Limb (tissue), 2 donors: Measurements from ENCODE around the gene GP1BB.

ENCODE experiments used
- DNase-seq, 2 donors: peaks; one replicate each; pipeline ENCODE4 v3.0.0-alpha.2; 2016; ENCODE audit errors: extremely low spot score in 2 of 2

The GP1BB gene

GRCh38 chr22:19741053-19741452 is 17.7 kb downstream of the GP1BB start:
- DNase-seq = no peak

DNA sequence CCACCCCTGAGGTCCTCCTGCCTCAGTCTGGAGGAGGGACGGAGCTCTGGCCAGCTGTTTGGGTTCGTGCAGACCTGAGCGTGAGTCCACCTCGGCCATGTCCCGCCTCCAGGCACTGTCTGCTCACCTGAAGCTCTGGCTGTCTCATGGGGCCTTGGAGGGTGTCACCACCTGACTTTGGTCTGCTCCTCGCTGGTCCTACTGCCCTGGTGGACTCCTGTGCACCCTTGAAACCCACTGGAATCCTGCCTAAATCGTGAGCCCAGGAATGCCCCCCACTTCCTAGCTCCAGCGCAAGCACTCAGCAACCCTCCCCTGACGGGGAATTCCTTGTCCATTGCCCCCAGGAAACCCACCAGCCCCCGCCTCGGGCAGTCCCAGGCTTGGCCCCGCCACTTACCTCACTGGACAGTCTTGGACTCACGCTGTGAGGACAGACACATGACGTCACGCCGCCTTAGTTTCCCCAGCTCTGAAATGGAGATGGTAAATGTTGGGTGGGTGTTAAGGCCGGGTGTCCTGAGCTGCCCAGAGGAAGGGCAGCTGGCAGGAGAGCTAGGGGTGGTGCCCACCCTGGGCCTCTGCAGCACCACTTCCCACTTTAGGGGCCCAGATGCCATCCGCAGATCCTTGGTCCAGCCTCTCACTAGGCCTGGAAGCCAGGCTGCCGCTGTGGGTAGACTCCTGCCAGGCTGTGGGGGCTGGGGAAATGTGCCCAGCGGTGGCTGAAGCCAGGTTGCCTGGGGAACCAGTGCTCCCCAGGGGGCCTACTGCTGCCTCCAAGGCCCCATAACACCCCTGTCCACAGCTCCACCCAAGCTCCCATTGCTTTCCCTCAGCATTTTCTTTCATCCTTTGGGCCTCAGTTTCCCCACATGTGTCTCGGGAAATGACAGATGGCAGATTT is 19.1 kb downstream of the GP1BB start:
- no peak for DNase-seq

- DNase-seq = no peak
Observed at GRCh38 chr22:19743081-19743480, 19.7 kb downstream of the GP1BB start.

DNA sequence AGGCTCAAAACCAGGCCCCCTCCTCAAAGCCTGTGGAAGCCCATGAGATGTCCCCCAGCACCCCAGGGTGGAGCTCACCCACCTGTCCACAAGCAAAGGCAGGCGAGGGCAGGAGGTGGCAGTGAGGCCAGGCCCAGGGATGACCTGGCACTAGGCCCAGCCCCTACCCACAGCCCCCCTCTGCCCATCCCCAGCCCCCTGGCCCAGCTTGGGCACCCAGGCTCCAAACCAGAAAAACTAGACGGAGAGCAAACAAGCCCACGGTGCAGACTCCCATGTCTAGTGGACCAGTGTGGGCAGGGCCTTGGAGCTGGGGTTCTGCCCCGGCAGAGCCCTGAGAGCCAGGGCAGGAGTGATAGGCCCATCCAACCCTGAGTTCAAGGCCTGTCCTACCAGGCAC is 20.3 kb downstream of the GP1BB start:
- DNase-seq = no peak

DNA sequence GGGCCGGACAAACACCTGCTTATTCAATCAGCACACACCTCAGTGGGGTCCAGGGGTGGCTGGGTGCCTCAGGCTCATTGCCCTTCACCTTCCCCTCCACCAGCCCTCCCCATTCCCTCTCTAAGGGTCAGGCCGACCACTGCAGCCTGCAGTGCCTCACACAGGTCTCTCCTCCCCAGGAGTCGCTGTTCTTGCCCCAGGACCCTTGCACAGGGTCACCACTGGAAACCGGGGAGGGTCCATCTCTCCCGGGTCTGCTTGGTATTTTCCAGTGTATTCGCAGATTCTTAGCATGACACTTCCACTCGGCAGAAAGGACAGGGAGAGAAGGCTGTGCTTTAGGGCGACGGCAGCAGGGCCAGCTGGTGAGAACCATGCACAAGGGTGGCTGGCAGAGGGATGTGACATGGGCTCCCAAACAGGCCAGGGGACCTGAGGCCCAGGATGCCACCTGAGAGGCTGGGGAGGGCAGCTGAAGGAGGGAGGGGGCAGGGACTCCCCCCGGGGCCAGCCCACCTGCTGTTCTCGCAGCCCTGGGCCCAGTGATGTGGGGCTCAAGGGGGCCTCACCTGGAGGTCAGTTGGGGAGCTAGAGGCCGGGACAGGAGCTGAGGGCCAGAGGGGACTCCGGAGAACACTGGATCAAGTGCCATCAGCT is 21.1 kb downstream of the GP1BB start:
- DNase-seq = no peak

GRCh38 chr22:19745155-19746101 is 22.1 kb downstream of the GP1BB start:
- DNase-seq = no peak

DNA sequence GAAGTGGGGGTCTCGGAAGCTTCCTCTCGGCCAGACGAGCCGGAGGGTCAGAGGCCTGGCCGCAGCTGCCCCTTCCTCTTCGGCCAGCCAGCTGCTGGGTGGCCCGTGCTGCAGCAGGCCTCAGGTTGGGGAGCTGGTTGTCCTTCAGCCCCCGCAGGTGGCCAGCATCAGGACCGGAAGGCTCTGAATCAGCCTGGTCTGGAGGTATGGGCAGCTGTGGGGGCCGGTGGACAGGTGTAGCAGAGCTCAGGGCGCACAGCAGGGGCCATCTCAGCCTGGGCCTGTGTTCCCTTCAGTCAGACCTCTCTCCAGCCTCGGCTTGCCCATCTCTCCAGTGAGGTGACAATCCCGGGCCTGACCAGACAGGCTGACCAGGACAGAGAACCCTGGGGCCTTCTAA is 23.4 kb downstream of the GP1BB start:
- DNase-seq = no peak

GRCh38 chr22:19747551-19747950 is 24.2 kb downstream of the GP1BB start:
- no peak for DNase-seq

DNA sequence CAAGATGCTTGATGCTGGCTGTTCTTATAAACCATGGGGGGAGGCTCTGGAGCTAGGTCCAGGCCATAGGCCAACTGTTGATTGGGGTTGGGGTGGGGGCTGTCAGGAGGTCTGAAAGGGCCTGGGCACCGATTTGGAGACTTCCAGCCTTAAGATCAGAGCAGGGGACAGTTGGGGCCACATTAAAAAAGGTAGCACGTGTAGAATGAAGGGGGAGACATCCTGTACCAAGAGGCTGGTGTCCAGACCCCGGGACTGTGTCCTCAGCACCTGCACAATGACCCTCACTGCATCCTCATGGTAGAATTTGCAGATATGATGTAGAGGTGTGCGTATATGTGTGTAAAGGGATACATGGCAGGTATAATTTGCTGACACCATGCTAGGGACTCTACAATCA is 24.8 kb downstream of the GP1BB start:
- DNase-seq = no peak

- DNase-seq = no peak
Observed at GRCh38 chr22:19748991-19749664, 25.8 kb downstream of the GP1BB start.

DNA sequence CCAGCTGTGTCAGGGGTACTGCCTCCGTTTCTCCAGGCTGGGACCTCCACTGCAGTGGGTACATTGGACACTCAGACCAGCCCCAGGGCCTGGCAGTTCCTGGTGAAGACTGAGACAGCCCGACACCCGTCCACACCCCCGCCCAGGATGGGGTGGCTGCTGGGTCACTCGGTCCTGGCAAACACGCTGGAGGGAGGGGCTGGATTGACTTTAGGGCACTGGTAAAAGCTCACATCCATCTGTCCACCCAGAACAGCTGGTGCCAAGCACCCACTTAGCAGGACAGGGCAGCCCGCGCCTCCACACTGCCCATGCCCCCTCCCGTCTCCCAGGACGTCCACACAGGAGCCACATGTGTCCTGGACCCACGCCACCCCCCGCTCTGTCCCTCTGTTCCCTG is 26.5 kb downstream of the GP1BB start:
- DNase-seq = no peak

- no peak for DNase-seq
Observed at GRCh38 chr22:19750507-19751490, 27.5 kb downstream of the GP1BB start.

GRCh38 chr22:19751497-19752245 is 28.3 kb downstream of the GP1BB start:
- DNase-seq = no peak

DNA sequence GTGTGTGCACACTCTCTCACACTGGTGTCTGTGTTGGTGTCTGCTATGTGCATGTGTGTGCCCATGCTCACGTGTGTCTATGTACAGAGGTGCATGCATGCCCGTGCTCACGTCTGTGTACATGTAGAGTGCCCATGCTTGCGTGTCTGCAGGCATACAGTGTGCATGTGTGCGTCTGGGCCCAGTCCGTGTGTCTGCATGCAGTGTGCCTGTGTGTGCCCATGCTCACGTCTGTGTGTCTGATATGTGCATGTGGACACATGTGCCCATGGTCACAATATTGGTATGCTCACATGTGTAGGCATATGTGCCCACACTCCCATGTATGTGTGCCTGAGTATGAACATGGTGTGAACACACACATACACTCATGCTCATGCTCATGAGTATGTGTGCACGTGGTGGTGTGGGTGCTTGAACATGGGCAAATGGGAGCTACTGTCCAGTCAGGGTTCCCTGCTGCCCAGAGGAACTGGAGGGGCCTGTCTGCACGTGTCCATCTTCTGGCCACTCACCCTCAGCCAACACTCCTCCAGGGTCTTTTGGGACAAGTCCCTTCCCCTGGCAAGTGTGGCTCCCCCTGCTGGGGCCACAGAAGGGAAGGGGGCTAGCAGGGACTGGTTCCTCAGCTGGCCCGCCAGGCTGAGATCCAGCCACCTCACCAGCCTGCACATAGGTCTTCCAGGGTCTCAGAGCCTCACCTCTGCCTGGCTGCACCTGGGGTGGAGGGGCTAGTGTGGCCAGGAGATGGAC is 29.9 kb downstream of the GP1BB start:
- DNase-seq = no peak

DNA sequence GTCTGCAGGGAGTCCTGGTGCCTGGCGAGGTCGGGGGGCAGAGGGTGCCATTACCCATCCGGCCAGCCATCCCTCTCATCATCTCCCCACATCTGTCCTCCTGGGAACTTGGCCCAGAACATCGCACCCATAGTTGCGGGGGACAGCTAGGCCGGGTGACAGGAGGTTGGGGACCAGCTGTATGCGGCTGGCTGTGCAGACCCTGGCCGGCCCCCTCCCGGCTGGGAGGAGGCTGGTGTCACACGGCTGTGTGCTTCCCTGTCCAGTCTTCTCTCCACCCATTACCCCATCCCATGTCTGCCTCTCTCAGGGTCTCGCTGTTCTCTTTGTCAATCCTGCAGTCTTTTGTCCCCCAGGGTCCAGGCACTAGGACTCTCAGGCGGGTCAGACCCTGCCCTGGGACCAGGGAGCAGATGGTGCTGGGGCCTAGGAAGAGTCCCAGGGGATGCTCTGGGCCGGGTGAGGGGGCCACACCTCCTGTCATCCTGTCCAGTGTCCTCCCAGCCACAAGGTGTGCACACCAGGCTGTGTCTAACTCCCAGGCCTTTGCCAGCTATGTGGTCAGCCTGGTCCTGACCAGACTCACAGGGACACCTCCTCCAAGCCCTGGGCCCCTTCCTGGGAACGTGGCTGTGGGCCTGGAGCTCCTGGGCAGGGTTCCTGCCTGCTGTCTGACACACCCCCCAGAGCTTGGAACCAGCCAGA is 30.8 kb downstream of the GP1BB start:
- no peak for DNase-seq

GRCh38 chr22:19754701-19755144 is 31.4 kb downstream of the GP1BB start:
- DNase-seq = no peak

DNA sequence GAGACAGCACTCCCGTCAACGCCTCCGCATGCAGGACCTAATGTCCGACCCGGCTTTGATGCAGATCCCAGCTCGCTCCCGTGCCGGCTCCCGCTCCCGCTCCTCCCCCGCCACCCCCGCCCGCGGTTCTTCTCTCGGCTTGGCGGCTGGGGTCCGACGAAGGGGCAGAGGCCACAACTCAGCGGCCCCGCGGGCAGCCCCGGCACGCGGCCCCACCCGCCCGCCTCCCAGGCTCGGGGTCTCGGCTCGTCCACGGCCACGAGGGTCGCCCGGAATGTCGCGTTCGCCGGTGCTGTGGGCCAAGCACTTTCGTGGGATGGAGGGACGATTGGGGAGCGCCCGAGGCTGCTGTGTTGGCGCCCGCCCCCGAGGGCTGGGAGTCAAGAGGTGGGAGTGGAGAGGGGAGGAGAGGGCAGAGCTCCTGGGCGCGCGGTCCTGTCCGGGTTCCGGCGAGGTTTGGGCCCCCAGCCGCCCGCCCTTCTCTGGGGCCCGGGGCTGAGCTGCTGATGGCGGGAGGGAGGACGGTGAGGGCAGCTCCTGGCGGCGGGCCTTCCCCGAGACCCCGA is 31.9 kb downstream of the GP1BB start:
- no peak for DNase-seq
